RWPE1 (cell line): ENCODE results near the gene HINT3.

ENCODE experiments used
- CTCF ChIA-PET: fragments of 350-600 bp; sonication (Branson Sonifier 250); formaldehyde crosslinking; extraction: SDS; loops from one replicate; lab custom pipeline; 2021; lab: Yijun Ruan, JAX
- POLR2A ChIA-PET: fragments of 400-600 bp; formaldehyde crosslinking; extraction: SDS; loops from one replicate; lab custom pipeline; 2020; ENCODE audit warnings: antibody characterized with exemption; ENCODE audit not compliant: low non-redundant PET; lab: Yijun Ruan, JAX
- DNase-seq: peaks from one replicate; pipeline ENCODE4 v3.0.0; 2012; ENCODE audit warnings: low spot score
- H3K27ac ChIP-seq: fragments of 450-650 bp; 2 replicates; pipeline ENCODE4 v1.5.1; 2017
- CTCF ChIP-seq: fragments of 450-650 bp; conservative IDR thresholded peaks from 2 replicates; pipeline ENCODE4 v1.5.1; 2017; ENCODE audit warnings: low read depth, mild to moderate bottlenecking

HINT3 gene

GRCh38 chr6:125944434-125944816 lies 12.1 kb upstream of the HINT3 start:
- DNase-seq = no peak
- H3K27ac ChIP-seq = no peak overlapping the region
- no peak for TF ChIP-seq CTCF
- POLR2A ChIA-PET = no interaction called here
- CTCF ChIA-PET = no interaction called here

- ChIA-PET POLR2A (no interaction called here), CTCF (interaction anchor here (0.7 kb wide), 1 partner anchor 153 kb away, joined by 6 read pairs; no protein-coding TSS in a partner anchor)
- DNase-seq = no peak
- TF ChIP-seq CTCF = no peak
- no peak overlapping the region for H3K27ac ChIP-seq
Measured at GRCh38 chr6:125944896-125945295, 11.7 kb upstream of the HINT3 start.

- CTCF ChIA-PET = interaction anchor here (0.6 to 1.7 kb wide), 3 partner anchors 7 to 154 kb away, joined by 3 to 6 read pairs (median 5); partner anchors contain the start of gene HINT3
Measured at GRCh38 chr6:125945378-125946141, 11.0 kb upstream of the HINT3 start.

GRCh38 chr6:125947615-125948014 lies 9.0 kb upstream of the HINT3 start:
- ChIA-PET CTCF (interaction anchor here (1.1 to 1.5 kb wide), 2 partner anchors 9 to 41 kb away, joined by 3 to 4 read pairs; partner anchors contain the start of gene HINT3), POLR2A (no interaction called here)
- H3K27ac ChIP-seq = peak overlapping the region; percentile 86
- TF ChIP-seq CTCF = no peak
- peak; percentile 57 for DNase-seq

More at GRCh38 chr6:125945378-125946141, 11.0 kb upstream of the HINT3 start:
- no peak for TF ChIP-seq CTCF
- H3K27ac ChIP-seq = no peak overlapping the region
- POLR2A ChIA-PET = no interaction called here
- DNase-seq = no peak

- ChIA-PET CTCF (interaction anchor here (1.1 to 1.5 kb wide), 2 partner anchors 8 to 42 kb away, joined by 3 to 4 read pairs; partner anchors contain the start of gene HINT3), POLR2A (no interaction called here)
- H3K27ac ChIP-seq = no peak overlapping the region
- DNase-seq = no peak
- TF ChIP-seq CTCF = no peak
Measured at GRCh38 chr6:125948455-125948854, 8.1 kb upstream of the HINT3 start.

- CTCF ChIA-PET = no interaction called here
- DNase-seq = no peak
- POLR2A ChIA-PET = no interaction called here
- no peak for TF ChIP-seq CTCF
- H3K27ac ChIP-seq = no peak overlapping the region
Measured at GRCh38 chr6:125949069-125949468, 7.5 kb upstream of the HINT3 start.
